RWPE1 (cell line): ENCODE data around the gene TFEB.

Source experiments
- CTCF ChIA-PET: fragments of 350-600 bp; sonication (Branson Sonifier 250); formaldehyde crosslinking; extraction: SDS; loops from one replicate; lab custom pipeline; 2021; lab: Yijun Ruan, JAX
- POLR2A ChIA-PET: fragments of 400-600 bp; formaldehyde crosslinking; extraction: SDS; loops from one replicate; lab custom pipeline; 2020; ENCODE audit warnings: antibody characterized with exemption; ENCODE audit not compliant: low non-redundant PET; lab: Yijun Ruan, JAX
- DNase-seq: peaks from one replicate; pipeline ENCODE4 v3.0.0; 2012; ENCODE audit warnings: low spot score
- H3K27ac ChIP-seq: fragments of 450-650 bp; 2 replicates; pipeline ENCODE4 v1.5.1; 2017
- CTCF ChIP-seq: fragments of 450-650 bp; conservative IDR thresholded peaks from 2 replicates; pipeline ENCODE4 v1.5.1; 2017; ENCODE audit warnings: low read depth, mild to moderate bottlenecking

The TFEB gene

GRCh38 chr6:41688256-41688965 is 47.0 kb downstream of the TFEB start:
- ChIA-PET POLR2A (interaction anchor here (0.6 kb wide), 1 partner anchor 86 kb away, joined by 3 read pairs; no protein-coding TSS in a partner anchor), CTCF (interaction anchor here (0.6 to 0.7 kb wide), 4 partner anchors 89 to 310 kb away, joined by 3 to 6 read pairs (median 3); no protein-coding TSS in a partner anchor)
- no peak for TF ChIP-seq CTCF
- peak overlapping the region; percentile 77 for H3K27ac ChIP-seq
- DNase-seq, result no peak

GRCh38 chr6:41687501-41688175 is 47.8 kb downstream of the TFEB start:
- H3K27ac ChIP-seq, result peak overlapping the region; percentile 77
- no peak for TF ChIP-seq CTCF
- POLR2A ChIA-PET, result interaction anchor here (0.6 kb wide), 1 partner anchor 85 kb away, joined by 3 read pairs; no protein-coding TSS in a partner anchor
- DNase-seq, result no peak
- CTCF ChIA-PET, result no interaction called here

GRCh38 chr6:41685641-41686380 is 49.6 kb downstream of the TFEB start:
- CTCF ChIA-PET, result interaction anchor here (0.7 to 1.7 kb wide), 2 partner anchors 83 to 95 kb away, joined by 3 to 6 read pairs; no protein-coding TSS in a partner anchor
- H3K27ac ChIP-seq, result peak overlapping the region; percentile 17; the same call in 1 of the 2 replicates
- no peak for DNase-seq
- POLR2A ChIA-PET, result no interaction called here
- TF ChIP-seq CTCF, result no peak

GRCh38 chr6:41684311-41685180 is 50.9 kb downstream of the TFEB start:
- CTCF ChIA-PET, result interaction anchor here (0.6 to 5.1 kb wide), 13 partner anchors 10 to 1506 kb away, joined by 3 to 53 read pairs (median 4); no protein-coding TSS in a partner anchor
- no peak for DNase-seq
- H3K27ac ChIP-seq, result peak overlapping the region; percentile 56
- TF ChIP-seq CTCF, result no peak
- POLR2A ChIA-PET, result no interaction called here

- H3K27ac ChIP-seq, result peak overlapping the region; percentile 56
- peak; percentile 74 for DNase-seq
- ChIA-PET POLR2A (no interaction called here), CTCF (interaction anchor here (0.6 to 5.1 kb wide), 34 partner anchors 9 to 1507 kb away, joined by 3 to 53 read pairs (median 4); no protein-coding TSS in a partner anchor)
- TF ChIP-seq CTCF, result peak; percentile 88
Measured at GRCh38 chr6:41683523-41684310, 51.7 kb downstream of the TFEB start.
